Measurements from ENCODE around the gene SMYD5. TPM values are rescaled to one million over a fixed set of nuclear protein-coding genes. Genes with fewer than 3 reads are reported as not detected.
"Not testable (repeated sequence)": the region's sequence is repeated elsewhere in the genome, so short reads cannot be mapped to it uniquely, and the experiment has no call there.

SMYD5 gene
- total and polyA plus RNA-seq, 7 experiments from 2014 or later: 25.1 to 76.2 (median 32.5) TPM

DNA sequence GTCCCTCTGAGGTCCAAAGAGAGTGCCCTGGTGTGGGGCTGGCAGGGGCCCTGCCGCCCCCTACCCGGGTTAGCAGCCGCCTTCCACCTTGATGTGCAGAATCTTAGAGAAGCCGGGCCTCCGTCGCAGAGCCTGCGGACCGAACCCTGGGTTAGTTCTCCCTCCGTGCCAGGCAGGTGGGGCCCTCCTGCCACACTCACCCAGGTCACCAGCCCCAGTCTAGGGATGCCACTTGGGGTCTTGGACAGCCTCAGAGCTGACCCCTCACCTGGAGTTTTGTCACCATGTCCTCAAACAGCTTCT is 44.8 kb downstream of the SMYD5 start:
- Histone ChIP-seq H3K4me1 (ENCODE audit: control insufficient read depth in 2 of 2, insufficient read depth in 2 of 2, low read length in 2 of 2) (peaks cover 0 to 6% of the 10 kb centered on the region in 2 donors), H3K27ac (ENCODE audit: low read depth, low read length) (no peak overlapping the region), H3K36me3 (ENCODE audit: control insufficient read depth in 2 of 3, insufficient read depth in 3 of 3, low read length in 3 of 3) (peaks cover 0 to 45% (median 4%) of the 10 kb centered on the region in 3 experiments), H3K27me3 (ENCODE audit: control insufficient read depth in 2 of 2, insufficient read depth in 2 of 2, low read length in 2 of 2) (no peaks in the 10 kb centered on the region), H3K4me3 (ENCODE audit: low read length) (no peak overlapping the region), H3K9me3 (ENCODE audit: control insufficient read depth in 2 of 3, low read length in 3 of 3) (no peaks in the 10 kb centered on the region)
- Mint-ChIP-seq H3K4me1 (peaks cover 0 to 18% (median 9%) of the 10 kb centered on the region in 7 donors), H3K27ac (peak overlapping the region in 1 of 9 donors; percentile 31), H3K27me3 (no peaks in the 10 kb centered on the region), H3K36me3 (peaks cover 0 to 5% (median 0%) of the 10 kb centered on the region in 5 donors), H3K9me3 (no peaks in the 10 kb centered on the region), H3K4me3 (no peak overlapping the region)
- CTCF ChIA-PET: no interaction called here
- intact Hi-C loops (cut with micrococcal nuclease): no loop called here
- POLR2A ChIA-PET: no interaction called here
- ATAC-seq (no peak), DNase-seq (no peak)

DNA sequence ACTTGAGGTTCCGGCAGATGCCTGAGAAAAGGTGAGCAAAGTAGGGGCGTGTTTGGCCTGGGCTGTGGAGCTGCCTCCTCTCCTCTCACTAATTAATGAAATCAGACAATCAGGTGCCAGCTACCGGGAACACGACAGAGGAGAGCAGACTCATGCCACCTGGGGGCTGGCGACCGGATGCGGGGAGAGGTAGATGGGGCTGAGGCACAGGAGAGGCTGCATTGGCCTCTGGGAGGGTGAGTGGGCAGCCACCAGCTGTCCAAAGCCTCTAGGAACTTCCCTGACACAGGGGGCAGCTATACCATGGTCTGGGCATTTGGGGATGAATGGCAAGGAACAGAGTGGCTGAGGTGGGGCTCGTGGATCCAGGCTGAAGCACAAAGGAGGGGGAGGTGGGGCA is 45.2 kb downstream of the SMYD5 start:
- peaks cover 0 to 6% of the 10 kb centered on the region in 2 donors for H3K4me1 ChIP-seq (ENCODE audit: control insufficient read depth in 2 of 2, insufficient read depth in 2 of 2, low read length in 2 of 2)
- no peak overlapping the region for H3K27ac ChIP-seq (ENCODE audit: low read depth, low read length)
- H3K27me3 ChIP-seq (ENCODE audit: control insufficient read depth in 2 of 2, insufficient read depth in 2 of 2, low read length in 2 of 2): no peaks in the 10 kb centered on the region
- H3K4me3 ChIP-seq (ENCODE audit: low read length): no peak overlapping the region
- no peak for ATAC-seq
- Mint-ChIP-seq H3K27ac (peak overlapping the region in 1 of 9 donors; percentile 31), H3K4me3 (no peak overlapping the region), H3K4me1 (peaks cover 0 to 18% (median 9%) of the 10 kb centered on the region in 7 donors), H3K36me3 (peaks cover 0 to 5% (median 0%) of the 10 kb centered on the region in 5 donors), H3K9me3 (no peaks in the 10 kb centered on the region), H3K27me3 (no peaks in the 10 kb centered on the region)
- CTCF ChIA-PET: no interaction called here
- DNase-seq: no peak
- H3K36me3 ChIP-seq (ENCODE audit: control insufficient read depth in 2 of 3, insufficient read depth in 3 of 3, low read length in 3 of 3): peaks cover 0 to 45% (median 0%) of the 10 kb centered on the region in 3 experiments
- POLR2A ChIA-PET: no interaction called here
- intact Hi-C loops (cut with micrococcal nuclease): no loop called here
- H3K9me3 ChIP-seq (ENCODE audit: control insufficient read depth in 2 of 3, low read length in 3 of 3): no peaks in the 10 kb centered on the region

- peaks cover 0 to 5% (median 0%) of the 10 kb centered on the region in 5 donors for H3K36me3 Mint-ChIP-seq
- DNase-seq (no peak), ATAC-seq (no peak)
- no peaks in the 10 kb centered on the region for H3K27me3 Mint-ChIP-seq
- H3K4me1 Mint-ChIP-seq: peaks cover 0 to 18% (median 9%) of the 10 kb centered on the region in 7 donors
- H3K9me3 ChIP-seq (ENCODE audit: control insufficient read depth in 2 of 3, low read length in 3 of 3): no peaks in the 10 kb centered on the region
- H3K9me3 Mint-ChIP-seq: no peaks in the 10 kb centered on the region
- POLR2A ChIA-PET: no interaction called here
- H3K36me3 ChIP-seq (ENCODE audit: control insufficient read depth in 2 of 3, insufficient read depth in 3 of 3, low read length in 3 of 3): peaks cover 0 to 46% (median 0%) of the 10 kb centered on the region in 3 experiments
- no peak overlapping the region for H3K4me3 ChIP-seq (ENCODE audit: low read length)
- H3K27me3 ChIP-seq (ENCODE audit: control insufficient read depth in 2 of 2, insufficient read depth in 2 of 2, low read length in 2 of 2): no peaks in the 10 kb centered on the region
- H3K27ac ChIP-seq (ENCODE audit: low read depth, low read length): no peak overlapping the region
- CTCF ChIA-PET: no interaction called here
- peak overlapping the region in 1 of 9 donors; percentile 31 for H3K27ac Mint-ChIP-seq
- intact Hi-C loops (cut with micrococcal nuclease): no loop called here
- no peak overlapping the region for H3K4me3 Mint-ChIP-seq
- peaks cover 0 to 6% of the 10 kb centered on the region in 2 donors for H3K4me1 ChIP-seq (ENCODE audit: control insufficient read depth in 2 of 2, insufficient read depth in 2 of 2, low read length in 2 of 2)
These were observed 45.8 kb downstream of the SMYD5 start for GRCh38 chr2:73259704-73260337.

GRCh38 chr2:73260338-73260984 is 46.4 kb downstream of the SMYD5 start:
- Mint-ChIP-seq H3K9me3 (no peaks in the 10 kb centered on the region), H3K27ac (no peak overlapping the region), H3K4me3 (no peak overlapping the region), H3K27me3 (no peaks in the 10 kb centered on the region), H3K4me1 (peaks cover 0 to 18% (median 9%) of the 10 kb centered on the region in 7 donors), H3K36me3 (peaks cover 0 to 5% (median 0%) of the 10 kb centered on the region in 5 donors)
- Histone ChIP-seq H3K9me3 (ENCODE audit: control insufficient read depth in 2 of 3, low read length in 3 of 3) (no peaks in the 10 kb centered on the region), H3K4me1 (ENCODE audit: control insufficient read depth in 2 of 2, insufficient read depth in 2 of 2, low read length in 2 of 2) (peaks cover 0 to 6% of the 10 kb centered on the region in 2 donors), H3K36me3 (ENCODE audit: control insufficient read depth in 2 of 3, insufficient read depth in 3 of 3, low read length in 3 of 3) (peaks cover 0 to 50% (median 0%) of the 10 kb centered on the region in 3 experiments), H3K27ac (ENCODE audit: low read depth, low read length) (no peak overlapping the region), H3K27me3 (ENCODE audit: control insufficient read depth in 2 of 2, insufficient read depth in 2 of 2, low read length in 2 of 2) (no peaks in the 10 kb centered on the region), H3K4me3 (ENCODE audit: low read length) (no peak overlapping the region)
- ATAC-seq (no peak), DNase-seq (no peak)
- ChIA-PET CTCF (no interaction called here), POLR2A (no interaction called here)
- intact Hi-C loops (cut with micrococcal nuclease): no loop called here

DNA sequence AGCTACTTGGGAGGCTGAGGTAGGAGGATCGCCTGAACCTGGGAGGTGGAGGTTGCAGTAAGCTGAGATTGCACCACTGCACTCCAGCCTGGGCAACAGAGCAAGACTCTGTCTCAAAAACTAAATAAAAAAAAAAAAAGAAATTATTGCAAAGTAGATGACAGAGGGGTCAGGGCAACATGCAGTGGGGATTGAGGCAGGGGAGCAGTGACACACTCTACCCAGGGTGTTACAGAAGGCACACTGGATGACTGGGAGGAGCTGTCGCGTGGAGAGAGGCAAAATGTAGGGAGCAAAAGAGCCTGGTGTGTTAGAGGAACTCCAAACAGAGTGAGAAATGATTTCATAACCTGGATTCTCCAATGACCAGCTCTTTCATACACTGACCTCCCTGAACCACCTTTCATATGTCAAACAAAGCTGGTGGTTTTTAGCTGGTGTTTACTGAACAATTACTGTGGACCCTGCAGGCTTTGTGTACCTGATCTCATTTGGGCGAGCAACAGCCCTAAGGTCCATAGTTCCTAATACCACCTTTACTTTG is 48.1 kb downstream of the SMYD5 start:
- intact Hi-C loops (cut with micrococcal nuclease): no loop called here
- no peaks in the 10 kb centered on the region for H3K9me3 Mint-ChIP-seq
- Histone ChIP-seq H3K36me3 (ENCODE audit: control insufficient read depth in 2 of 3, insufficient read depth in 3 of 3, low read length in 3 of 3) (peaks cover 0 to 56% (median 0%) of the 10 kb centered on the region in 3 experiments), H3K27ac (ENCODE audit: low read depth, low read length) (no peak overlapping the region), H3K4me1 (ENCODE audit: control insufficient read depth in 2 of 2, insufficient read depth in 2 of 2, low read length in 2 of 2) (peaks cover 0 to 6% of the 10 kb centered on the region in 2 donors), H3K27me3 (ENCODE audit: control insufficient read depth in 2 of 2, insufficient read depth in 2 of 2, low read length in 2 of 2) (no peaks in the 10 kb centered on the region), H3K4me3 (ENCODE audit: low read length) (no peak overlapping the region), H3K9me3 (ENCODE audit: control insufficient read depth in 2 of 3, low read length in 3 of 3) (no peaks in the 10 kb centered on the region)
- no peaks in the 10 kb centered on the region for H3K27me3 Mint-ChIP-seq
- CTCF ChIA-PET: interaction anchor here (0.6 kb wide), 1 partner anchor 121 kb away, joined by 3 read pairs; no protein-coding TSS in a partner anchor
- DNase-seq: no peak
- POLR2A ChIA-PET: interaction anchor here (1.0 kb wide), 1 partner anchor 8 kb away, joined by 3 read pairs; no protein-coding TSS in a partner anchor
- peaks cover 4 to 17% (median 8%) of the 10 kb centered on the region in 7 donors for H3K4me1 Mint-ChIP-seq
- H3K36me3 Mint-ChIP-seq: peaks cover 0 to 5% (median 4%) of the 10 kb centered on the region in 5 donors
- ATAC-seq: no peak
- H3K27ac Mint-ChIP-seq: peak overlapping the region in 1 of 9 donors; percentile 45
- no peak overlapping the region for H3K4me3 Mint-ChIP-seq

GRCh38 chr2:73262691-73263429 is 48.8 kb downstream of the SMYD5 start:
- H3K4me1 ChIP-seq (ENCODE audit: control insufficient read depth in 2 of 2, insufficient read depth in 2 of 2, low read length in 2 of 2); H3K27me3 Mint-ChIP-seq; ATAC-seq; H3K36me3 Mint-ChIP-seq; intact Hi-C loops (cut with micrococcal nuclease); DNase-seq; H3K27ac Mint-ChIP-seq; H3K4me3 ChIP-seq (ENCODE audit: low read length); H3K4me3 Mint-ChIP-seq; H3K9me3 Mint-ChIP-seq; H3K27ac ChIP-seq (ENCODE audit: low read depth, low read length); H3K9me3 ChIP-seq (ENCODE audit: control insufficient read depth in 2 of 3, low read length in 3 of 3); H3K27me3 ChIP-seq (ENCODE audit: control insufficient read depth in 2 of 2, insufficient read depth in 2 of 2, low read length in 2 of 2): not testable (repeated sequence)
- ChIA-PET CTCF (interaction anchor here (0.6 kb wide), 1 partner anchor 120 kb away, joined by 3 read pairs; no protein-coding TSS in a partner anchor), POLR2A (interaction anchor here (1.0 kb wide), 1 partner anchor 9 kb away, joined by 3 read pairs; no protein-coding TSS in a partner anchor)
- H3K36me3 ChIP-seq (ENCODE audit: control insufficient read depth in 2 of 3, insufficient read depth in 3 of 3, low read length in 3 of 3): peaks cover 0 to 56% (median 0%) of the 10 kb centered on the region in 3 experiments
- peaks cover 6 to 18% (median 13%) of the 10 kb centered on the region in 7 donors for H3K4me1 Mint-ChIP-seq

All from naive thymus-derived CD4-positive, alpha-beta T cell (primary cell).